ENCODE measurements around the gene FGGY.
"Not testable (repeated sequence)": the region's sequence is repeated elsewhere in the genome, so short reads cannot be mapped to it uniquely, and the experiment has no call there.

The FGGY gene

GRCh38 chr1:59510249-59510648 lies 213.4 kb downstream of the FGGY start:
- no peak for DNase-seq (ENCODE audit: low read depth, low spot score)

GRCh38 chr1:59511476-59512465 lies 214.9 kb downstream of the FGGY start:
- no peak for DNase-seq (ENCODE audit: low read depth, low spot score)

- DNase-seq (ENCODE audit: low read depth, low spot score): no peak
Observed at GRCh38 chr1:59512702-59513101, 215.8 kb downstream of the FGGY start.

- no peak for DNase-seq (ENCODE audit: low read depth, low spot score)
Observed at GRCh38 chr1:59514061-59514909, 217.4 kb downstream of the FGGY start.

GRCh38 chr1:59516881-59517280 lies 220.0 kb downstream of the FGGY start:
- no peak for DNase-seq (ENCODE audit: low read depth, low spot score)

- no peak for DNase-seq (ENCODE audit: low read depth, low spot score)
Observed at GRCh38 chr1:59520194-59520593, 223.3 kb downstream of the FGGY start.

GRCh38 chr1:59520827-59521418 lies 224.0 kb downstream of the FGGY start:
- no peak for DNase-seq (ENCODE audit: low read depth, low spot score)

GRCh38 chr1:59521456-59521855 lies 224.6 kb downstream of the FGGY start:
- no peak for DNase-seq (ENCODE audit: low read depth, low spot score)

- no peak for DNase-seq (ENCODE audit: low read depth, low spot score)
Observed at GRCh38 chr1:59522925-59523505, 226.1 kb downstream of the FGGY start.

GRCh38 chr1:59523745-59524450 lies 227.0 kb downstream of the FGGY start:
- no peak for DNase-seq (ENCODE audit: low read depth, low spot score)

- DNase-seq (ENCODE audit: low read depth, low spot score): no peak
Observed at GRCh38 chr1:59526240-59526639, 229.3 kb downstream of the FGGY start.

- no peak for DNase-seq (ENCODE audit: low read depth, low spot score)
Observed at GRCh38 chr1:59528471-59528870, 231.6 kb downstream of the FGGY start.

- DNase-seq (ENCODE audit: low read depth, low spot score): no peak
Observed at GRCh38 chr1:59528900-59529299, 232.0 kb downstream of the FGGY start.

- no peak for DNase-seq (ENCODE audit: low read depth, low spot score)
Observed at GRCh38 chr1:59530119-59530518, 233.2 kb downstream of the FGGY start.

GRCh38 chr1:59532102-59532501 lies 235.2 kb downstream of the FGGY start:
- DNase-seq (ENCODE audit: low read depth, low spot score): no peak

GRCh38 chr1:59538476-59538875 lies 241.6 kb downstream of the FGGY start:
- DNase-seq (ENCODE audit: low read depth, low spot score): not testable (repeated sequence)

- no peak for DNase-seq (ENCODE audit: low read depth, low spot score)
Observed at GRCh38 chr1:59539961-59540681, 243.2 kb downstream of the FGGY start.

- no peak for DNase-seq (ENCODE audit: low read depth, low spot score)
Observed at GRCh38 chr1:59541161-59541560, 244.3 kb downstream of the FGGY start.

GRCh38 chr1:59541891-59542290 lies 245.0 kb downstream of the FGGY start:
- no peak for DNase-seq (ENCODE audit: low read depth, low spot score)

- no peak for DNase-seq (ENCODE audit: low read depth, low spot score)
Observed at GRCh38 chr1:59543211-59543668, 246.3 kb downstream of the FGGY start.
